Anterior cingulate cortex (tissue), 58 donors: ENCODE data around the gene RPS15.
"Not testable (repeated sequence)": the region's sequence is repeated elsewhere in the genome, so short reads cannot be mapped to it uniquely, and the experiment has no call there.

Experiments used
- DNase-seq, 58 donors: peaks; one replicate each; lab custom pipeline; 2025; lab: John Stamatoyannopoulos, UW

Gene RPS15

GRCh38 chr19:1417681-1418495 lies 20.3 kb upstream of the RPS15 start:
- DNase-seq, result peak in 4 of 58 donors; percentile 13 to 57 (median 28)

- no peak for DNase-seq
Observed at GRCh38 chr19:1418496-1418775, 19.8 kb upstream of the RPS15 start.

DNA sequence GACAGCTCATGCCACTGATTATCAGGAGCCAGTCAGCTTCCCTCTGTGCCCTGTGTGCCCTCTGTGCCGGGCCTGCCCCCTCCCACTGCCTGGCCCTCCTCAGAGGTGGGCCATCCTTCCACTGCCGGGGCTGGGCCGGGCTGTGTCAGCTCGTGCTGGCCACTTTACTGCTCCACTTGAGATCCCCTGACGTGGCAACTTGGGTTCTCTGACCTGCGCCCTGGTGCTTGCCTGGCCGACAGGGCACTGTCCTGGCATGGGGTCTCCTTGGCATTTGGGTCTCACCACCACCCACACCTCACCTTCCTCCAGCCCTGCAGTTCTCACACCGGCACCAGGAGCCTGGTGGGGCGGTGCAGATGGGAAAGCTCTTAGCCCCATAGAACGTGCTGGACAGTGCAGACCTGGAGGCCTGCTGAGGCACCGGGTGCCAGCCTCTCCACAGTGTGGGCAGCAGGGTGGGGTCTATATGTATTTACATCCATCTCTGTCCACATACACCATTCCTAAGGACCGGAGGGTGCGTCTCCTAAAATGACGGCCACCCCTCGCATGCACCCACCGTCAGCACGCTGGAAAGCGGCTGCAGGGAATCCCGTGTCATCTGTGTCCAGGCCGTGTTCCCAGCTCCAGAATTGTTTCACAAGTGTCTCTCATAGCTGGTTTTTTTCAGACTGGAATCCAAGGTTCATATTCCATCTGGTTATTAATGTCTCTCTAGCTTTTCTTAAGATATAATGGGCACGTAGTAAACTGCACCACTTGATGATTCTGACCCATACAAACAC lies 19.1 kb upstream of the RPS15 start:
- DNase-seq, result no peak

- not testable (repeated sequence) for DNase-seq
Observed at GRCh38 chr19:1420085-1420484, 18.1 kb upstream of the RPS15 start.

DNA sequence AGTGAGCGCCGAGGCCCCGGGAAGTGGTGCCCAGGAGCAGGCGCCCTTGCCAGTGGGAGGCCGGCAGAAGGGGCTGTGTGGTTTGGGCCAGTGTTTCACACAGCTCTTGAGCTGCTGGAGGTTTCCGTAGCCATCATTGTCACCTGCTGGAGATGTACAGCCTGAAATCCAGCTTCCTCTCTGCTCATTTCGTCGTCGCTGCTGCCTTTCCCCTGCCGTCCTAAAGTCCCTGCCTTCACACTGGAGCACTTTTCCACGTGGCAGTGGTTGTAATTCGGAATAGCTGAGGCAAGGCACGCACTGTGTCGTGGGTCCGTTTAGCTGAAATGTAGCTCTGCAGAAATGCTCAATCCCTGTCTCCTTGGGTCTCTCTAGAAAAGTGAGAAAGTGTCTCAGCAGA lies 17.6 kb upstream of the RPS15 start:
- DNase-seq, result no peak

GRCh38 chr19:1421218-1421957 lies 16.8 kb upstream of the RPS15 start:
- no peak for DNase-seq

GRCh38 chr19:1421958-1422305 lies 16.3 kb upstream of the RPS15 start:
- no peak for DNase-seq

DNA sequence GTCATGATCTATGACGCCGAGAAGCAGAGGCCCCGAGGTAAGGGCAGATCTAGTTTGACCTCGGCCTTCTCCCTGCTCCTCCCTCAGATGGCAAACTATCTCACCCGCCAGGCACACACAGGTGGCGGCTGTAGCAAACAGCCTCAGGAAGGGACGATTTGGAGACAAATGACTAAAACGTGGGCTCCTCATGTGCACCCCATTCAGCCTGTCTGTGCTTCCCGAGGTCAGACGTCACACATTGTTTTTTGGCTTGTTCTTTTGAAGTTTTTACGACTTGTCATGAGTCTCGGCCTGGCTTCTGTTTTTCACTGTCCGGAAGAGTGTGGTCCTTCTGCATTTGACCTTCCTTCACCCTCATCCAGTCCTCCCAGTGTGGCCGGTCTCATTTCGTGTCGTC lies 15.8 kb upstream of the RPS15 start:
- DNase-seq, result no peak

GRCh38 chr19:1422943-1423342 lies 15.3 kb upstream of the RPS15 start:
- DNase-seq, result no peak

- no peak for DNase-seq
Observed at GRCh38 chr19:1423436-1424191, 14.6 kb upstream of the RPS15 start.

DNA sequence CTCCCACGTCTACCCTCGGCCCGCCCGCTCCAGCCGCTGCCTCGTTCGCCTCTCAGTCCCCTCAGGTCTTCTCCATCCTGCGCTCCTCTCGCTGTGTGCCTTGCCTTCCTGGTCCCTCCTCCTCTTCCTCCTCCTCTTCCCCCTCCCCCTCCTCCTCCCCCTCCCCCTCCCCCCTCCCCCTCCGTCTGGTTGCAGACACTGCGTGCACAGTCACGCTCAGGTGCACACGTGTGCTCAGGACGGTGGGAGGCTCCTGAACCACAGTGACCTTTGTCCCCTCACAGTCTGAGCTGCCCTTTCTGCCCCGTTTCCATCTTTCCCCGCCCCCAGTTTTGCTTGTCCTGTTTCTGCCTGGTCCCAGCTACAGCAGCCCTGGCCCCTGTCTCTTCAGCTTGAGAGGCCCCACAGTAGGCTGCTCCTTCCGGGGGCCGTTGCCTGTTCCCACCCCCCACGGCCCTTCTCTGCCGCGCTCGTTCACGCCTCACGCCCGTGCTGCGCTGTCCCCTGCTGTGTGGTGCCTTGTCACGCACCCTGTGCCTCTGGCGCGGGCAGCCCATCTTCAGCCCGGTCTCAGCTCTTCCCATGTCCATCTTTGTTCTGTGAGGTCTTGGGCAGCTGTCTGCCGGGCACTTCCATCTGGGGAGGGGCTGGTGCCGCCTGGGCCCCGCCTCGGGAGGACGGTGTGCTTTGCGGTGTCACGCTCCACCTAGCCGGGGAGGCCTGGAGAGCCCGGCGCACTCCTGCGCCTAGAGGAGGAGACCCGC lies 13.8 kb upstream of the RPS15 start:
- no peak for DNase-seq

DNA sequence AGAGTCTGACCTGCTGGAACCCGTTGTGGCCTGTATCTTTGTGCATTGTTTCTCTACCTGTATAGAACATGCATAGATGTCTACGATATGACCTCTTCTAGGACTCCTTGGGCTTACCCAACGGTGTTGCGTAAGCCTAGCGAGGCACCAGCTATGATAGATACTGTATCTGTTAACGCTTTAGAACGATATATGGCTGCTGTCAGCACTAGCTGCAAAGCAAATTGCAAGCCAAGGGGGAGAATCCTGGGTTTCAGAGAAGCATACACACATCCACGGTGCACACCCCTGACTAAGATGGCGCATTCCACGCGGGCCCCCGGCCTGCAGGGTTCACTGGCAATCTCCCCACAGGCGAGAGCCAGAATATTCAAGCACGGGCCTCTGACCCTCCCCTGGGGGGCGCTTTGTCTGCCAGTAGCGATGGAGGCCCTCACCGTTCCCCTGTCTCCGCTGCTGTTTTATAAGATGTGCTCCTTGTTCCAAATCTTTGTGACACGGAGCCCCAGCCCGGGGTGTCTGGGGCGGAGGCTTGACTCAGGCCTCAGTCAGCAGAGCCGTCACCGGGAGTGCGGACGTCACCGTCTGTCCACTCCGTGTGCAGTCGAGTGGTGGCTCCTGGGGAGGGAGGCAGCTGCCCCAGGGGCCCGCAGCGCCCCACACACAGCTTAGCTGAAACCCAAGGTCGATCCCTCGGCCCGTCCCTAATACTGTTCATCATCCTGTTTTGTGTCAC lies 12.9 kb upstream of the RPS15 start:
- no peak for DNase-seq

GRCh38 chr19:1425902-1426301 lies 12.3 kb upstream of the RPS15 start:
- no peak for DNase-seq

DNA sequence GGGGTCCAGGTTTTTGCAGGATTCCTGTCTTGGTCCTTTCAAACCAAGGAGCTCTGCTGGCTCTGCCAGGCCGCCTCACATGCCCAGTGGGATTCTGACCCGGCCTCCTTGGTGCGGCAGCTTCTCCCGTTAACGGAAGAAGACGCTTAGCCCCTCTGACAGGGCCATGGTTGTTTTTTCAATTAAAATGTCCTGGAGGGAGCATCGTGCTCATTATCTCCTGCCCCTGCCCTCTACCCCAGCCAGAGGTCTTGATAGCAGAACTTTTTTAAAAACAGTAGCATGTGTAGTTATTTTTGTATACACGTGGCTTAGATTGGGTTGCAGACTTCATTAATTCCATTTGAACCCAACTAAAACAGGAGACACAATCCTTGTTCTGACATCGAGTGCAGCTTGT lies 11.5 kb upstream of the RPS15 start:
- DNase-seq, result no peak

DNA sequence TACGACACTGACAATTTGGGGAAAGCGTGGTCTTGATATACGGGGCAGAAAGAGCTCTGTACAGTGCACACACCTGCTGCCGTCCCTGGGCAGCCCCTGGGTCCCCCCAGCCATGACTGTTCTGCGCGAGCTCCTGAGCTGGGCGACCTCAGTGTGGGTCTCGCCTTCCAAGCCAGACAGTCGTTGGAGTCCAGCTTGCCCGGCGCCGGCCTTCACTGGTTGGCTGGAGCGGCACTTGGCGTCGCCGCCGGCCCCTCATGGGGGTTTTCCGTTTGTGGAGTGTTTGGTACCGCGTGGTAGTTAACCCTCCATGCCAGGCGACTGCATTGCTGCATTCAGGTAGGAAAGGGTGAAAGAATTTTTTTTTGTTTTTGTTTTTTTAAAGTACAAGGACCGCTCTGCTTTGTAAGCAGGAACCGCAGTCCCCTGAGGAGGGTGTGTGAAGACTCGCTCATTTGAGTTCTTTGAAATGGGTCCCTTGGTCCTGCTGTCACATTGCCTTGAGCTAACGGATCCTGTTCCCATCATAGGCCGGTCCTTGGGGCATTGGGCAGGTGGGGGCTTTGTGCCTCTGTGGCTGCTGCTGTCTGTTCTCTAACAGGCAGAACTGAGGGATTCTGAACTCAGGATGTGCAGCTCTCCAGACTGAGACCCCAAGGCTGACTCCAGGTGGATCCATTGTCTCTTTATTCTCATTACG lies 10.8 kb upstream of the RPS15 start:
- DNase-seq, result peak in 14 of 58 donors; percentile 7 to 58 (median 32)

DNA sequence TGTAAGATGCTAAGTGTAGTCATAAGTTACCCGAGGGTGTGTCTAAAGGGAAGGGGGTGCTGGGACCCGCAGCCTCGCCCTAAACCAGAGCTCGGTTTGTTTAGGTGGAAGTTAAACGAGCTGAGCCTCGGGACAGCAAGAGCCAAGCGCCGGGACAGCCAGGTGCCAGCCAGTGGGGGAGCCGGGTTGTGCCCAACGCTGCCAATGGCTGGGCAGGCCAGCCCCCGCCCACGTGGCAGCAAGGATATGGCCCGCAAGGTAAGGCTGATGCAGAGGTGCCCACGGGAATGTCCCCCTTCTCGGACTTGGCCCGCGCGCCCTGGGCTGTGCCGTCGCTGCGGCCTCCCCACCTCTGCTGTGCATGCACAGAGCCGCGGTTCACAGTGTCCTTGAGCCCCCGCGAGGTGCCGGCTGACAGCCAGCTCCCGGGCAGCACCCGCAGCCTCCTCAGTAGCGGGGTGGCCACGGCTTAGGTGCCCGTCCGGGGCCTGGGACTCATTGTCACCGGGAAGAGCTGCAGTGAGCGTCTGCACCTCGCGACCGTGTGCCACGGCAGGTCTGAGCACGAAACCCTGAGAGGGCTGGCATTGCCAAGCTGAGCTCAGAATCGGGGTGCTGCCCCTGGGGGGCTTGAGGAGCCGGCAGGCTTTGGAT lies 9.3 kb upstream of the RPS15 start:
- DNase-seq, result no peak

DNA sequence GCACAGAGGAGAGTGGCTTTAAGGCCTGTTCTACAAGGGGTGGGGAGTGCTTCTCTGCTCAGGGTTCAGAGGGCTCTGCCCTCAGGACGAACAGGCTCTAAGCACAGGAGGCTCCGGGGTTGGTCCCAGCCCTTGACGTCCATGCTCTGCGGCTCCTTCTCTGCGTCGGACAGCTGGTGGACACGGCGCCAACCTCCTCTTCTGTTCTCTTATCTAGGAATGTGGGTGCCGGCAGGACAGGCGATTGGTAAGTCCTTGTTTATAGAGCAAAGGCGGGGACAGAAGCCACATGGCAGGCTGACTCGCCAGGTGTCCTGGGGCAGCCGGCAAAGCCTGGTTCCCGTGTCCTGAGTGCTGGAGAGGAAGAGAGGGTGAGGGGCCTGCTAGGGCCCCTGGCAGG lies 8.4 kb upstream of the RPS15 start:
- DNase-seq, result no peak

DNA sequence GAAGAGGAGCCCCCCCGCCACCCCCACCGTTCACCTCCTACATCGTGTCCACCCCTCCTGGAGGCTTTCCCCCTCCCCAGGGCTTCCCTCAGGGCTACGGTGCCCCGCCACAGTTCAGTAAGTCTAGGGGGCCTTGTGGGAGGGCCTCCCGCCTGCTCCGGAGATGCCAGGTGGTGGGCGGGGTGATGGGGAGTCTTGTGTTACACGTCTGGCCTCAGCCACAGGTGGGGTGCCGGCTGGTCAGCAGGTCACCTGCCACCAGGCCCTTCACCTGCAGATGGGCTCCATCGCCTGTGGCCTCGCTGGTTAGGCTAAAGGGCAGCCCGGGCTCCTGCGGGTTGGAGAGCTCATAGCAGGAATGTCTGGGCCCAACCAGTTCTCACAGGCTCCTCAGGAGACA lies 8.0 kb upstream of the RPS15 start:
- no peak for DNase-seq
